Loucy (cell line): ENCODE data around the gene DHX16.

Experiments
- H2AFZ ChIP-seq: fragments of 200-600 bp; sonication (generic); 2 replicates; pipeline ENCODE4 v1.6.0; 2016; ENCODE audit warnings: antibody characterized with exemption, mild to moderate bottlenecking, low read length, moderate library complexity
- H3F3A ChIP-seq: fragments of 200-600 bp; 2 replicates; pipeline ENCODE4 v1.6.0; 2016; ENCODE audit warnings: antibody characterized with exemption, low read depth, mild to moderate bottlenecking
- H3K27me3 ChIP-seq: fragments of 200-600 bp; sonication (generic); 2 replicates; pipeline ENCODE4 v1.6.1; 2014; ENCODE audit warnings: low read length, mild to moderate bottlenecking; ENCODE audit not compliant: insufficient read depth, poor library complexity, severe bottlenecking
- H3K36me3 ChIP-seq: fragments of 200-600 bp; sonication (generic); 2 replicates; pipeline ENCODE4 v1.6.1; 2016; ENCODE audit warnings: low read length; ENCODE audit not compliant: insufficient read depth
- H3K4me1 ChIP-seq: fragments of 200-600 bp; sonication (generic); 2 replicates; pipeline ENCODE4 v1.5.1; 2014; ENCODE audit warnings: low read length, mild to moderate bottlenecking; ENCODE audit not compliant: insufficient read depth, poor library complexity, severe bottlenecking
- H3K4me2 ChIP-seq: fragments of 200-600 bp; sonication (generic); 2 replicates; pipeline ENCODE4 v1.6.0; 2014; ENCODE audit warnings: antibody characterized with exemption, low read length, low read depth, mild to moderate bottlenecking; ENCODE audit not compliant: poor library complexity, severe bottlenecking
- H3K4me3 ChIP-seq: fragments of 200-600 bp; sonication (generic); 2 replicates; pipeline ENCODE4 v1.5.1; 2014; ENCODE audit warnings: low read length, mild to moderate bottlenecking, mixed read lengths; ENCODE audit not compliant: poor library complexity, severe bottlenecking
- H3K79me2 ChIP-seq: fragments of 200-600 bp; sonication (generic); 2 replicates; pipeline ENCODE4 v1.6.1; 2014; ENCODE audit warnings: low read length; ENCODE audit not compliant: insufficient read depth
- H3K9ac ChIP-seq: fragments of 200-600 bp; sonication (generic); 2 replicates; pipeline ENCODE4 v1.6.0; 2014; ENCODE audit warnings: mild to moderate bottlenecking, low read depth, low read length, moderate library complexity; ENCODE audit not compliant: poor library complexity, severe bottlenecking
- H3K9me2 ChIP-seq: fragments of 200-600 bp; sonication (generic); replicated peaks from 2 replicates; pipeline ENCODE4 v1.6.1; 2016; ENCODE audit warnings: low read depth, low read length, mixed read lengths
- H3K9me3 ChIP-seq: fragments of 200-600 bp; sonication (generic); 2 replicates; pipeline ENCODE4 v1.6.1; 2014; ENCODE audit warnings: mild to moderate bottlenecking, antibody characterized with exemption, low read length, low read depth; ENCODE audit not compliant: insufficient read depth
- H4K20me1 ChIP-seq: fragments of 200-600 bp; sonication (generic); 2 replicates; pipeline ENCODE4 v1.6.0; 2014; ENCODE audit warnings: antibody characterized with exemption, low read length, mild to moderate bottlenecking; ENCODE audit not compliant: insufficient read depth, poor library complexity, severe bottlenecking
- EZH2phosphoT487 ChIP-seq: fragments of 200-600 bp; IDR thresholded peaks from 2 replicates; pipeline ENCODE4 v1.6.1; 2018; ENCODE audit warnings: antibody characterized with exemption, mild to moderate bottlenecking, moderate library complexity, borderline replicate concordance
- TF ChIP-seq, protein P1 (sequence below): fragments of 200-600 bp; sonication (generic); conservative IDR thresholded peaks from 2 replicates; pipeline ENCODE4 v1.5.1; 2014; ENCODE audit warnings: mild to moderate bottlenecking, antibody characterized with exemption, low read length

Gene DHX16

DNA sequence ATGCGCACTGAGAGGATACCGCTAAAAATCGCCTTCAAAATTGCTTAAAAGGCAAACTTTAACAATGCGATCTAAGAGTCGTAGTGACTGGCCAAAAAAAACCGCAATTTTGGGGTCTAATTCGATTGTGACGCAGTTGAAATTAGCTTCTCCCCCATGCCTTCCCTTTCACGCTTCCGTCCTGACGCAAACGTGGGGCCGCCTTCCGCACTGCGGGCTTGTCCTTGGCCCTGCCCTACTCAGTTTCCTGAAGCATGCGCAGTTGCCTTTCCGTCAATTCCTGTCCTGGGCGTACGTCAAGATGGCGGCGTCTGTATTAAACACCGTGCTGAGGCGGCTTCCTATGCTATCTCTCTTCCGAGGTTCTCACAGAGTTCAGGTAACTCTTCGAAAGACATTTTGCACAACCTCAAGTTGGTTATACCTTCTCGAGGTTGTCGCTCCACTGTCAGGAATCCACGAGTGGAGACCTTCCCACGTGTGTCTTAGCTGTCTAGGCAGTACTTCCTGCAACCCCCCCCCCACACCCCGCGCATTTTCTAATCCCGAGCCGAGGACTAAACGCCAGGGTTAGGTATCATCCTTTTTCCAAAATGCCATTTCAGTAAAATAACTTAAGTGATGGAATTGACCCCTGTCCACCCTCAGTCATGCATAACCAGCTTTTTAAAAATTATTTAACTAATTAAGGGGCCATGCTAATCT is 55.1 kb downstream of the DHX16 start, which contains the start of gene MRPS18B:
Gene MRPS18B (plus strand): TSS at position 276 of the 705 bp plus-strand sequence. CDS start 26 bp downstream, at position 302.
- TF ChIP-seq, protein P1, sequence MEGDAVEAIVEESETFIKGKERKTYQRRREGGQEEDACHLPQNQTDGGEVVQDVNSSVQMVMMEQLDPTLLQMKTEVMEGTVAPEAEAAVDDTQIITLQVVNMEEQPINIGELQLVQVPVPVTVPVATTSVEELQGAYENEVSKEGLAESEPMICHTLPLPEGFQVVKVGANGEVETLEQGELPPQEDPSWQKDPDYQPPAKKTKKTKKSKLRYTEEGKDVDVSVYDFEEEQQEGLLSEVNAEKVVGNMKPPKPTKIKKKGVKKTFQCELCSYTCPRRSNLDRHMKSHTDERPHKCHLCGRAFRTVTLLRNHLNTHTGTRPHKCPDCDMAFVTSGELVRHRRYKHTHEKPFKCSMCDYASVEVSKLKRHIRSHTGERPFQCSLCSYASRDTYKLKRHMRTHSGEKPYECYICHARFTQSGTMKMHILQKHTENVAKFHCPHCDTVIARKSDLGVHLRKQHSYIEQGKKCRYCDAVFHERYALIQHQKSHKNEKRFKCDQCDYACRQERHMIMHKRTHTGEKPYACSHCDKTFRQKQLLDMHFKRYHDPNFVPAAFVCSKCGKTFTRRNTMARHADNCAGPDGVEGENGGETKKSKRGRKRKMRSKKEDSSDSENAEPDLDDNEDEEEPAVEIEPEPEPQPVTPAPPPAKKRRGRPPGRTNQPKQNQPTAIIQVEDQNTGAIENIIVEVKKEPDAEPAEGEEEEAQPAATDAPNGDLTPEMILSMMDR, result no peak
- TF ChIP-seq EZH2phosphoT487, result no peak
- Histone ChIP-seq H3K4me1 (peaks cover 31% of the 10 kb centered on the region), H4K20me1 (peaks cover 34% of the 10 kb centered on the region), H2AFZ (peak within 1 kb of the TSS; percentile 89), H3K36me3 (peaks cover 17% of the 10 kb centered on the region), H3K27me3 (peaks cover 19% of the 10 kb centered on the region), H3F3A (peaks cover 9% of the 10 kb centered on the region; the same call in 1 of the 2 replicates), H3K4me2 (peak within 1 kb of the TSS; percentile 97), H3K9me3 (no peaks in the 10 kb centered on the region), H3K79me2 (peaks cover 73% of the 10 kb centered on the region), H3K9me2 (no peaks in the 10 kb centered on the region), H3K9ac (peak within 1 kb of the TSS; percentile 98), H3K4me3 (peak within 1 kb of the TSS; percentile 95)

- H4K20me1 ChIP-seq, result peaks cover 41% of the 10 kb centered on the region
- no peak for TF ChIP-seq EZH2phosphoT487
- TF ChIP-seq, protein P1, result no peak
- H3K9me3 ChIP-seq, result no peaks in the 10 kb centered on the region
- peaks cover 19% of the 10 kb centered on the region for H3K27me3 ChIP-seq
- H3K4me2 ChIP-seq, result peak within 1 kb of the TSS; percentile 97
- H3K79me2 ChIP-seq, result peaks cover 75% of the 10 kb centered on the region
- H2AFZ ChIP-seq, result peak within 1 kb of the TSS; percentile 89
- peak within 1 kb of the TSS; percentile 98 for H3K9ac ChIP-seq
- H3K36me3 ChIP-seq, result peaks cover 15% of the 10 kb centered on the region
- H3F3A ChIP-seq, result peaks cover 12% of the 10 kb centered on the region; the same call in 1 of the 2 replicates
- H3K4me3 ChIP-seq, result peak within 1 kb of the TSS; percentile 95
- no peaks in the 10 kb centered on the region for H3K9me2 ChIP-seq
- H3K4me1 ChIP-seq, result peaks cover 33% of the 10 kb centered on the region
Observed at GRCh38 chr6:30616811-30617564, 55.8 kb downstream of the DHX16 start, which contains the start of gene PPP1R10. Gene PPP1R10, minus strand, starts transcription at chr6:30617243. Its CDS starts 7,299 bp downstream, at chr6:30609944.

DNA sequence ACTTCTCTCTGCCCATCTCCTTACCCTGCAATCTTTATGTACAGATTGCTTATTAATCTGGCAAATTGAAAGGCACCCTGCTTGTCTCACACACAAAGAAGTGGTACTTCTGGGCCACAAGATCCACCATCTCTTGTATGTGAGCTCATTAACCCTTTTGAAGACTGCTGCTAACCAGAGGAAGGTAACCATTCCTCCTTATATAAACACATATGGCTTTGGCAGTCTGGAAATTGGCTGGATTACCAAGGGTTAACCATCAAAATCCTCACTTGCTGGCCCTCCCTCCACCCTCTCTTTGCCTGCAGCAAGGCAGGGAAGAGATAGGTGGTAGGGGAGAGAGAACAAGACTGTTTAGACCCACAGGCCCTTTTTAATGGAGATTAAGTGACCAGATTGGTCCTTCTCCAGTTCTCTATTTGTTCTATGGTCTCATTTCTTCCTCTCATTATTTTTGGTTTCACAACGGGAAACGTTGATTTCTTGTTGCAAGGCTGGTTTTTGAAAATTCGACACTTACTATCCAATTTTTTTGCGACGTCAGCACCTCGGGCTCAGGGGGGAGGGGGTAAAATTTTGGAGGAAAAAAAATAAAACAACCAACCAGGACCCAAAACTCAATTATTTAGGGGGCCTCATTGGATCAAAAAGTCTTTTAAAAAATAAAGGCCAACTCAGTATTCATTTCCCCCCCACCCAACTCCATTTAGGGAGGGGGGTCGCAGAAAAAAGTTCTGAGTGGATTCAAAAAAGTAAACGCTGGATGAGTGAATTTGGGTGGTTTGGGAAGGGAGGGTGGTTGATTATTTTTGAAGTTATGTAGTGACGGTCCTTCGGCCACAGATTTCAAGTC is 56.6 kb downstream of the DHX16 start:
- peaks cover 12% of the 10 kb centered on the region; the same call in 1 of the 2 replicates for H3F3A ChIP-seq
- H3K9me2 ChIP-seq, result no peaks in the 10 kb centered on the region
- peaks cover 48% of the 10 kb centered on the region for H4K20me1 ChIP-seq
- peak overlapping the region; percentile 98 for H3K9ac ChIP-seq
- H3K27me3 ChIP-seq, result peaks cover 19% of the 10 kb centered on the region
- H3K4me3 ChIP-seq, result peak overlapping the region; percentile 83
- H3K4me1 ChIP-seq, result peaks cover 33% of the 10 kb centered on the region
- TF ChIP-seq, protein P1, result no peak
- no peak for TF ChIP-seq EZH2phosphoT487
- H3K36me3 ChIP-seq, result peaks cover 15% of the 10 kb centered on the region
- no peaks in the 10 kb centered on the region for H3K9me3 ChIP-seq
- no peak overlapping the region for H2AFZ ChIP-seq
- peaks cover 81% of the 10 kb centered on the region for H3K79me2 ChIP-seq
- H3K4me2 ChIP-seq, result peak overlapping the region; percentile 83
